ENCODE data around the gene DOCK10. TPM values are rescaled to one million over a fixed set of nuclear protein-coding genes. Genes with fewer than 3 reads are reported as not detected.

Gene DOCK10
- total and polyA plus RNA-seq, 8 donors: 0.89 to 33.8 (median 3.2) TPM

DNA sequence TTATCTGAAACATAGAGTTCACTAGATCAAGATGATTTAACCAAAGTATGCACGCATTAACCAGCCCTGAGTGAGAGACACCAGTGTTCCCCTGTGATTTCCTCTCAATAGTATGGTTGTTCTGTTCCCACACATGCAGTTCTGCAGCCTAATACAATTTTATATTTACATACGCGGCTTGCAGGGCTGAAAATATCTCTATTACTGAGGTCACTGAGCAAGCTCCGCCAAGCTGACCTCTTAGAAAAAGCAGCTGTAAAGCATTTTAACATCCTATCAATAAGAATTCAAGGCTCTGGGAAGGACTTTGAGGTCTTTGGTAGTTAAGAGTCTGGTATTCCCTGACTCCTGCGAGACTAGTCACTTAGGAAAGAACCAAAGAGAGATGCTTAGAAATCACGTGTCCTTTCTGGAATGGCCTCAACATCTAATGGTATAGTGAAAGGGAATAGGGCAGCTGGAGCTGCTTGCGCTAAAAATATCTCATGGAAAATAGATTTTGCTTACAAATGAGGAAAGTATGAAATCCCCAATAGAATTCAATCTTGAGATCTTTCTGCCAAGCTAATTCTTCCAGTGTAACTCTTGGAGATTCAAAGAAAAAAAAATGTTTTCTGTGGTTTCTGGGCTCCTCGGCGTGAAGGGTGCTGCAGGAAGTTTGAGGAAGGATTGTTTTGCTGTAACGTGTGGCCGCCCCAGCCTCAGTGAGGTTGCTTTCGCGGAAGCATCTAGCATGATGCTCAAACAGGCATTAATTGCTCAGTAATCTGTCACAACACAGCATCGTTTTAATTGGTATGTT, 59.2 kb downstream of the DOCK10 start:
- intact Hi-C loops (cut with DNase I; ENCODE audit: low total_unique reads): loop anchor here (10.0 kb wide), 1 partner anchor 68 kb away; no protein-coding TSS in a partner anchor
- H3K9me3 ChIP-seq: no peaks in the 10 kb centered on the region

DNA sequence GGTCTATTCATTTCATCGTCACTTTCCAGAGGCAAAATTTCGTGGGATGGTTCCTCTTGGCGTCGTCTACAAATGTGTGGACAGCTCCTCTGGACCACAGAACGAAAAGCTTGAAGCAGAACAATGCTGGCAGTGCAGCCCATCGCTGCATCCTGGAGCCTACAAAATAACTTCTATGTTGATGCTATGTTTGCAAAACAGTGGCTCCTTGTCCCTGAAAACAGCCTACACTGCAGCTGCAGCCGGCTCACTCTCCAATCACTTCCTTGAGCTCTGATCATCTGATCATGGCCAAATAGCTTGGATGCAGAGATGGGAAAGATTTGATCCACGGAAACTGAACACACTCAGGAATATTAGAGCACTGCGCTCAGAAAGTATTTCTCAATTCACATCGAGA, 60.0 kb downstream of the DOCK10 start:
- Histone ChIP-seq H3K9me3 (no peaks in the 10 kb centered on the region), H3K4me3 (peak overlapping the region in 1 of 4 donors; percentile 14), H3K36me3 (no peaks in the 10 kb centered on the region), H3K27ac (peak overlapping the region in 3 of 5 donors; percentile 35 to 73 (median 67)), H3K4me1 (peaks cover 0 to 27% (median 13%) of the 10 kb centered on the region in 4 donors), H3K27me3 (no peaks in the 10 kb centered on the region)
- peak in 1 of 2 donors; percentile 69 for DNase-seq
- WGBS, 5 donors: 63 to 75% (median 68%) methylated on average over 10 of the region's 10 CpGs
- TF ChIP-seq POLR2A (IDR thresholded peaks at IDR 0.05) (no peak), POLR2AphosphoS5 (IDR thresholded peaks at IDR 0.05) (no peak), EP300 (IDR thresholded peaks at IDR 0.05) (no peak)
- TF ChIP-seq, protein P1, sequence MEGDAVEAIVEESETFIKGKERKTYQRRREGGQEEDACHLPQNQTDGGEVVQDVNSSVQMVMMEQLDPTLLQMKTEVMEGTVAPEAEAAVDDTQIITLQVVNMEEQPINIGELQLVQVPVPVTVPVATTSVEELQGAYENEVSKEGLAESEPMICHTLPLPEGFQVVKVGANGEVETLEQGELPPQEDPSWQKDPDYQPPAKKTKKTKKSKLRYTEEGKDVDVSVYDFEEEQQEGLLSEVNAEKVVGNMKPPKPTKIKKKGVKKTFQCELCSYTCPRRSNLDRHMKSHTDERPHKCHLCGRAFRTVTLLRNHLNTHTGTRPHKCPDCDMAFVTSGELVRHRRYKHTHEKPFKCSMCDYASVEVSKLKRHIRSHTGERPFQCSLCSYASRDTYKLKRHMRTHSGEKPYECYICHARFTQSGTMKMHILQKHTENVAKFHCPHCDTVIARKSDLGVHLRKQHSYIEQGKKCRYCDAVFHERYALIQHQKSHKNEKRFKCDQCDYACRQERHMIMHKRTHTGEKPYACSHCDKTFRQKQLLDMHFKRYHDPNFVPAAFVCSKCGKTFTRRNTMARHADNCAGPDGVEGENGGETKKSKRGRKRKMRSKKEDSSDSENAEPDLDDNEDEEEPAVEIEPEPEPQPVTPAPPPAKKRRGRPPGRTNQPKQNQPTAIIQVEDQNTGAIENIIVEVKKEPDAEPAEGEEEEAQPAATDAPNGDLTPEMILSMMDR (IDR thresholded peaks at IDR 0.05): no peak
- intact Hi-C loops (cut with DNase I; ENCODE audit: low total_unique reads): loop anchor here (10.0 kb wide), 1 partner anchor 67 kb away; no protein-coding TSS in a partner anchor

More for the DNA sequence above, 59.2 kb downstream of the DOCK10 start:
- Histone ChIP-seq H3K27me3 (no peaks in the 10 kb centered on the region), H3K36me3 (no peaks in the 10 kb centered on the region), H3K4me1 (peaks cover 0 to 27% (median 13%) of the 10 kb centered on the region in 4 donors), H3K27ac (peak overlapping the region in 4 of 5 donors; percentile 47 to 73 (median 65)), H3K4me3 (peak overlapping the region; percentile 14 to 38 (median 22))
- WGBS, 5 donors: 20 to 42% (median 37%) methylated on average over 14 of the region's 14 CpGs
- TF ChIP-seq POLR2AphosphoS5 (IDR thresholded peaks at IDR 0.05) (no peak), POLR2A (IDR thresholded peaks at IDR 0.05) (no peak), EP300 (IDR thresholded peaks at IDR 0.05) (no peak)
- TF ChIP-seq, protein P1 (IDR thresholded peaks at IDR 0.05): no peak
- DNase-seq: peak; percentile 31 to 89

DNA sequence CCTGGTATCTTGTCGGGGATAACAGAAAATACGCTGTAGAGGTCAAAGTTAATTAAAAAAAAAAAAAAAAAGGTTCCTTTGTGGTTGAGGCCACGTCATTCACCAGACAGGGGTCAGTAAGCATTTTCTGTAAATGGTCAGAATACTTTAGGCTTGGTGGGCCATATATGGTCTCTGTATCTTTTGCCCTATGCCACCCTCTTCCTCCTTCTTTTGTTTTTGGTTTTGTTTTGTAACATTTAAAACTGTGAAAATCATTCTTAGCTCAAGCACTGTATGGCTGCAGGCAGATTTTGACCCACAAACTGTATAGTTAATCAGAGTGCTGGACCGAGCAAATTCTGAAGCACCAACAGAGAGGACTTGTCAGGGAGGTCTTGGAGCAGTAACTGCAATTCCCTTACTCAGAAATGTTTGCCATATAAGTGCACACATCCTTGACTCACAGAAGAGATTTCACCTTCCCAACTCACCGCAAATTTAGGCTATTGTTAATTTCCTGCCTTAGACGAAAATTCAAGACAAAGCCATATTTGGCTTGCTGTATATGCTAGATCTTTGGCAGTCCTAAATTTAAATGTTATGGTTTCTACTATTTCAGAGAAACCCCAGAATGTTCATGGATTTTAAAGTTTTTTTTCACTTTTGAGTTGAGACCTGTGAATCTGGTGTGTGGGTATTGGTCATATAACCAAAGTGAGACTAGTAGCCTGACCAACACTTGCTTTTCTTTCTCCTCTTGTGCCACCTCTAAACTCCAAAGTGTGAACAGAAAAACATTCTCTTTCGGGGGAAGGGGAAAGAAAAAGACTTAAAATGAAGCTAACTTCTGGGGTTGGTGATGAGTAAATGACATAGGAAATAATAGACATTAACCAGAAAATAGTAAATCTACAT, 65.4 kb downstream of the DOCK10 start:
- no peak for DNase-seq
- Histone ChIP-seq H3K27ac (no peak overlapping the region), H3K27me3 (no peaks in the 10 kb centered on the region), H3K4me3 (no peak overlapping the region), H3K9me3 (no peaks in the 10 kb centered on the region), H3K36me3 (no peaks in the 10 kb centered on the region), H3K4me1 (peaks cover 6 to 10% (median 8%) of the 10 kb centered on the region in 4 donors)
- WGBS, 5 donors: 76 to 87% (median 86%) methylated on average over 7 of the region's 7 CpGs
- intact Hi-C loops (cut with DNase I; ENCODE audit: low total_unique reads): no loop called here
- TF ChIP-seq POLR2AphosphoS5 (IDR thresholded peaks at IDR 0.05): no peak
- no peak for TF ChIP-seq POLR2A (IDR thresholded peaks at IDR 0.05)
- TF ChIP-seq EP300 (IDR thresholded peaks at IDR 0.05): no peak
- TF ChIP-seq, protein P1 (IDR thresholded peaks at IDR 0.05): no peak

DNA sequence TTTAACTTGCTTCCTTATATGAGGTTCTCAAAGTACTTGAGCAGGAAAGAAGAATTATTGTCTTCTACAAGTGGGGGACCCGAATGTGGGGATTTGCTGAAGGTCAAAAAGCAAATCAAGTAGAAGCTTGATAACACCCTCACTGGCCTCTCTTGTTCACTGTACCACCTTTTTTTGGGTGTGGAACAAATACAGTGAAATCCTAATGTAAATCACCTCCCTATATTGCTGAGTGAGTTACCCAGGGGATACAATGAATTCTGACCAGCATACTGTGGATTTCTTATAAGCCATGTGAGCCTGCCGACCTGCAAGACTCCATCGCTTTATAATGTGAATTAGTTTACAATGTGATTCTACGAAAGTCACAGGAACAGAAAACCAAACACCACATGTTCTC, 66.5 kb downstream of the DOCK10 start:
- 66 to 84% (median 78%) methylated on average over 4 of the region's 4 CpGs for WGBS, 5 donors
- TF ChIP-seq POLR2A (IDR thresholded peaks at IDR 0.05) (no peak), EP300 (IDR thresholded peaks at IDR 0.05) (no peak), POLR2AphosphoS5 (IDR thresholded peaks at IDR 0.05) (no peak)
- TF ChIP-seq, protein P1 (IDR thresholded peaks at IDR 0.05): no peak

More for the DNA sequence above, 66.5 kb downstream of the DOCK10 start:
- peaks cover 6 to 15% (median 13%) of the 10 kb centered on the region in 4 donors for H3K4me1 ChIP-seq
- DNase-seq: no peak
- intact Hi-C loops (cut with DNase I; ENCODE audit: low total_unique reads): no loop called here
- no peaks in the 10 kb centered on the region for H3K9me3 ChIP-seq
- H3K36me3 ChIP-seq: no peaks in the 10 kb centered on the region
- no peaks in the 10 kb centered on the region for H3K27me3 ChIP-seq
- no peak overlapping the region for H3K27ac ChIP-seq
- H3K4me3 ChIP-seq: no peak overlapping the region

Measured in stomach (tissue), 9 donors.